Liver (tissue), 3 donors: ENCODE measurements around the gene CSNK1G1.

Experiments
- EGR1 ChIP-seq, 2 donors: IDR thresholded peaks; 2 replicates each; pipeline ENCODE4 v1.6.1; 2016 to 2018; ENCODE audit warnings: antibody characterized with exemption in 2 of 2, low read depth in 2 of 2
- TAF1 ChIP-seq: conservative IDR thresholded peaks from 2 replicates; pipeline ENCODE4 v1.6.1; 2016; ENCODE audit warnings: antibody characterized with exemption, mild to moderate bottlenecking
- YY1 ChIP-seq: IDR thresholded peaks from 2 replicates; pipeline ENCODE4 v1.6.1; 2016; ENCODE audit warnings: antibody characterized with exemption, mild to moderate bottlenecking
- TF ChIP-seq, protein P1 (sequence below): IDR thresholded peaks from 2 replicates; pipeline ENCODE4 v1.6.1; 2016; ENCODE audit warnings: antibody characterized with exemption, mild to moderate bottlenecking
- TF ChIP-seq, protein P2 (sequence below): fragments of 150-350 bp; IDR thresholded peaks from 2 replicates; pipeline ENCODE4 v1.5.1; 2017; ENCODE audit warnings: improper control_type of control experiment, low read depth, low read length; ENCODE audit not compliant: missing input control
- TF ChIP-seq, protein P3 (sequence below): IDR thresholded peaks from 2 replicates; pipeline ENCODE4 v1.6.1; 2016; ENCODE audit warnings: antibody characterized with exemption
- TF ChIP-seq, protein P4 (sequence below): IDR thresholded peaks from 2 replicates; pipeline ENCODE4 v1.6.1; 2016; ENCODE audit warnings: antibody characterized with exemption
- TF ChIP-seq, protein P5 (sequence below): IDR thresholded peaks from 2 replicates; pipeline ENCODE4 v1.6.1; 2016; ENCODE audit warnings: antibody characterized with exemption
- donor health status: healthy.
- donor health status: healthy.

DNA sequence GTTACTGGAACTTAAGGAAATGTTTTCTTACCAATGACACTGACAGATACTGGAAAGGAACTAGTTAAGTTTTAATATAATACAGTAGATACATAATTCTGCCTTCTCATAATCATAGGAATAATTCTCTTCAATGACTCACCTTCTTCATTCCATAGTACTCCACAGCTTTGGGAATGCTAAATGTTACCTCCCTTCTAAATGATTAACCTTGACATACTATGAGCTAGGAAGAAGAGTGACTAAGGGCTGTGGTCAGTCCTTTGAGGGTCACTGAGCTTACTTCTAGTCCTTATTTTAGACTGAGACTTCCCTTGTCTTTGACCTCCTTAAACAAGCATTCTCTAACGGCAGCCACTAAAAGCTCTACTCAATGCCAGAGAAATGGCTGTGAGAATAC is 123.6 kb downstream of the CSNK1G1 start:
- TF ChIP-seq, protein P1, sequence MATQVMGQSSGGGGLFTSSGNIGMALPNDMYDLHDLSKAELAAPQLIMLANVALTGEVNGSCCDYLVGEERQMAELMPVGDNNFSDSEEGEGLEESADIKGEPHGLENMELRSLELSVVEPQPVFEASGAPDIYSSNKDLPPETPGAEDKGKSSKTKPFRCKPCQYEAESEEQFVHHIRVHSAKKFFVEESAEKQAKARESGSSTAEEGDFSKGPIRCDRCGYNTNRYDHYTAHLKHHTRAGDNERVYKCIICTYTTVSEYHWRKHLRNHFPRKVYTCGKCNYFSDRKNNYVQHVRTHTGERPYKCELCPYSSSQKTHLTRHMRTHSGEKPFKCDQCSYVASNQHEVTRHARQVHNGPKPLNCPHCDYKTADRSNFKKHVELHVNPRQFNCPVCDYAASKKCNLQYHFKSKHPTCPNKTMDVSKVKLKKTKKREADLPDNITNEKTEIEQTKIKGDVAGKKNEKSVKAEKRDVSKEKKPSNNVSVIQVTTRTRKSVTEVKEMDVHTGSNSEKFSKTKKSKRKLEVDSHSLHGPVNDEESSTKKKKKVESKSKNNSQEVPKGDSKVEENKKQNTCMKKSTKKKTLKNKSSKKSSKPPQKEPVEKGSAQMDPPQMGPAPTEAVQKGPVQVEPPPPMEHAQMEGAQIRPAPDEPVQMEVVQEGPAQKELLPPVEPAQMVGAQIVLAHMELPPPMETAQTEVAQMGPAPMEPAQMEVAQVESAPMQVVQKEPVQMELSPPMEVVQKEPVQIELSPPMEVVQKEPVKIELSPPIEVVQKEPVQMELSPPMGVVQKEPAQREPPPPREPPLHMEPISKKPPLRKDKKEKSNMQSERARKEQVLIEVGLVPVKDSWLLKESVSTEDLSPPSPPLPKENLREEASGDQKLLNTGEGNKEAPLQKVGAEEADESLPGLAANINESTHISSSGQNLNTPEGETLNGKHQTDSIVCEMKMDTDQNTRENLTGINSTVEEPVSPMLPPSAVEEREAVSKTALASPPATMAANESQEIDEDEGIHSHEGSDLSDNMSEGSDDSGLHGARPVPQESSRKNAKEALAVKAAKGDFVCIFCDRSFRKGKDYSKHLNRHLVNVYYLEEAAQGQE = no peak
- TF ChIP-seq, protein P2, sequence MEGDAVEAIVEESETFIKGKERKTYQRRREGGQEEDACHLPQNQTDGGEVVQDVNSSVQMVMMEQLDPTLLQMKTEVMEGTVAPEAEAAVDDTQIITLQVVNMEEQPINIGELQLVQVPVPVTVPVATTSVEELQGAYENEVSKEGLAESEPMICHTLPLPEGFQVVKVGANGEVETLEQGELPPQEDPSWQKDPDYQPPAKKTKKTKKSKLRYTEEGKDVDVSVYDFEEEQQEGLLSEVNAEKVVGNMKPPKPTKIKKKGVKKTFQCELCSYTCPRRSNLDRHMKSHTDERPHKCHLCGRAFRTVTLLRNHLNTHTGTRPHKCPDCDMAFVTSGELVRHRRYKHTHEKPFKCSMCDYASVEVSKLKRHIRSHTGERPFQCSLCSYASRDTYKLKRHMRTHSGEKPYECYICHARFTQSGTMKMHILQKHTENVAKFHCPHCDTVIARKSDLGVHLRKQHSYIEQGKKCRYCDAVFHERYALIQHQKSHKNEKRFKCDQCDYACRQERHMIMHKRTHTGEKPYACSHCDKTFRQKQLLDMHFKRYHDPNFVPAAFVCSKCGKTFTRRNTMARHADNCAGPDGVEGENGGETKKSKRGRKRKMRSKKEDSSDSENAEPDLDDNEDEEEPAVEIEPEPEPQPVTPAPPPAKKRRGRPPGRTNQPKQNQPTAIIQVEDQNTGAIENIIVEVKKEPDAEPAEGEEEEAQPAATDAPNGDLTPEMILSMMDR = no peak
- TF ChIP-seq EGR1 (IDR thresholded peaks at IDR 0.05; ENCODE audit: low read depth in 2 of 2) = no peak
- TF ChIP-seq, protein P3, sequence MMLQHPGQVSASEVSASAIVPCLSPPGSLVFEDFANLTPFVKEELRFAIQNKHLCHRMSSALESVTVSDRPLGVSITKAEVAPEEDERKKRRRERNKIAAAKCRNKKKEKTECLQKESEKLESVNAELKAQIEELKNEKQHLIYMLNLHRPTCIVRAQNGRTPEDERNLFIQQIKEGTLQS = no peak
- TF ChIP-seq, protein P4, sequence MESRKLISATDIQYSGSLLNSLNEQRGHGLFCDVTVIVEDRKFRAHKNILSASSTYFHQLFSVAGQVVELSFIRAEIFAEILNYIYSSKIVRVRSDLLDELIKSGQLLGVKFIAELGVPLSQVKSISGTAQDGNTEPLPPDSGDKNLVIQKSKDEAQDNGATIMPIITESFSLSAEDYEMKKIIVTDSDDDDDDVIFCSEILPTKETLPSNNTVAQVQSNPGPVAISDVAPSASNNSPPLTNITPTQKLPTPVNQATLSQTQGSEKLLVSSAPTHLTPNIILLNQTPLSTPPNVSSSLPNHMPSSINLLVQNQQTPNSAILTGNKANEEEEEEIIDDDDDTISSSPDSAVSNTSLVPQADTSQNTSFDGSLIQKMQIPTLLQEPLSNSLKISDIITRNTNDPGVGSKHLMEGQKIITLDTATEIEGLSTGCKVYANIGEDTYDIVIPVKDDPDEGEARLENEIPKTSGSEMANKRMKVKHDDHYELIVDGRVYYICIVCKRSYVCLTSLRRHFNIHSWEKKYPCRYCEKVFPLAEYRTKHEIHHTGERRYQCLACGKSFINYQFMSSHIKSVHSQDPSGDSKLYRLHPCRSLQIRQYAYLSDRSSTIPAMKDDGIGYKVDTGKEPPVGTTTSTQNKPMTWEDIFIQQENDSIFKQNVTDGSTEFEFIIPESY = no peak
- TF ChIP-seq YY1 = no peak
- TF ChIP-seq, protein P5, sequence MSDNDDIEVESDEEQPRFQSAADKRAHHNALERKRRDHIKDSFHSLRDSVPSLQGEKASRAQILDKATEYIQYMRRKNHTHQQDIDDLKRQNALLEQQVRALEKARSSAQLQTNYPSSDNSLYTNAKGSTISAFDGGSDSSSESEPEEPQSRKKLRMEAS = no peak
- TF ChIP-seq TAF1 = no peak
